Measurements from ENCODE around the gene VIPAS39.

DNA sequence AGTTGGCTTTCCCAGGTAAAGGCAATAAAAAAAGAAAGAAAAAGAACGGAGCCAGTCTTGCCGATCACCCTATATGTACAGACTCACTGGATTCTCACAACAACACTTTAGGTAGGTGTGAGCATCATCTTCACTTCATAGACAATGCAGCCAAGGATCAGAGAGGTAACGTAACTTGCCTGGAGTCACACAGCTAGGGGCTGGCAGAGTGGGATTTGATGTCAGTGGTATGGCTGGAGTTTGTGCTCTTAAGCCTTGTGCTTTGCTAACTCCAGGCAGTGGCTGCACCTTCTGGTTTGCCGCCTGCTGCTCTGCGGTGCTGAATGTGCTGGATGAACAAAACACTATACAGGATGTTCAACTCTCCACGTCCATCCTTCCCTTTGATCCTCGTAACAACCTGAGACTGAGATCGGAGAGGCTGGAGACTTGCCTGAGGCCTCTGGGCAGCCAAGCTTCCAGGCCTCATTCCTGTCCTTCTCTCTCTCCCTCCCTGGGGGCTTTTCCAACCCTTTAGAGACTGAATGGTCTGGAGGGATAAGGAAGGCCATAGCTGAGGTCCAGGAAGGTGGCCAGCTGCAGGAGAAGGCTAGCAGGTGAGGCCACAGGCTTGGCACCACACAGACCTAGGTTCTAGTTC, 33.1 kb upstream of the VIPAS39 start:
- TF ChIP-seq, protein P1, sequence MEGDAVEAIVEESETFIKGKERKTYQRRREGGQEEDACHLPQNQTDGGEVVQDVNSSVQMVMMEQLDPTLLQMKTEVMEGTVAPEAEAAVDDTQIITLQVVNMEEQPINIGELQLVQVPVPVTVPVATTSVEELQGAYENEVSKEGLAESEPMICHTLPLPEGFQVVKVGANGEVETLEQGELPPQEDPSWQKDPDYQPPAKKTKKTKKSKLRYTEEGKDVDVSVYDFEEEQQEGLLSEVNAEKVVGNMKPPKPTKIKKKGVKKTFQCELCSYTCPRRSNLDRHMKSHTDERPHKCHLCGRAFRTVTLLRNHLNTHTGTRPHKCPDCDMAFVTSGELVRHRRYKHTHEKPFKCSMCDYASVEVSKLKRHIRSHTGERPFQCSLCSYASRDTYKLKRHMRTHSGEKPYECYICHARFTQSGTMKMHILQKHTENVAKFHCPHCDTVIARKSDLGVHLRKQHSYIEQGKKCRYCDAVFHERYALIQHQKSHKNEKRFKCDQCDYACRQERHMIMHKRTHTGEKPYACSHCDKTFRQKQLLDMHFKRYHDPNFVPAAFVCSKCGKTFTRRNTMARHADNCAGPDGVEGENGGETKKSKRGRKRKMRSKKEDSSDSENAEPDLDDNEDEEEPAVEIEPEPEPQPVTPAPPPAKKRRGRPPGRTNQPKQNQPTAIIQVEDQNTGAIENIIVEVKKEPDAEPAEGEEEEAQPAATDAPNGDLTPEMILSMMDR (conservative IDR thresholded peaks at IDR 0.05; ENCODE audit: low read length), result no peak
- TF ChIP-seq EZH2phosphoT487 (IDR thresholded peaks at IDR 0.05; ENCODE audit: borderline replicate concordance), result no peak

All from Loucy (cell line).